GM18519 (cell line): ENCODE results near the gene CEP120.

ENCODE experiments used
- ATAC-seq: cut with Tn5 transposase; IDR thresholded peaks from one replicate; pipeline ENCODE4 v1.9.1; 2021; ENCODE audit warnings: mild to moderate bottlenecking, moderate library complexity; ENCODE audit not compliant: unreplicated experiment, low FRiP score

Gene CEP120

DNA sequence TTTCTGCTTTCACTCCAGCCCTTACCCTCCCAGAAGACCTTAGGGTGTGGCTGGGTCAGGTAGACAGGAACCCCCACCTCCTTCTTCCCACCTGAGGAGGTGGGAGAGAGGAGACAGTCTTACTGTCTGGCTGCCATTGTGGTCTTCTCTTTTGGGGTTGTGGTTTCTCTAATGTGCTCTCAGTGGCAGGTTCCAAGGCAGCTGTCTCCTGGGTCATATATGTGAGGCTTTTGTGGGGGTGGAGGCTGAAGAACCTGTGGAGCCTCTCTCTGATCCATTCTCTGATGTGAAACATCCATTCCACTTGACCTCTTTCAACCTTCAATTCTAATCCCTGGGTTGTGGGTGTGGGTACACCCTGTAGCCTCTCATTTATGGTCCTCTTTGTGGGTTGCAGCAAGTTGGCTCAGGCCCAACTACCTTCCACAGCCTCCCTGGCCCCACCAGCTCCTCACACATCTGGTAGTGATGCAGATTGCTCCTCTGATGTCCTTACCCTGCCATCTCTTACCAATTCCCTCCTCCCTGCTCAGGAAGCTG lies 118.4 kb downstream of the CEP120 start:
- ATAC-seq: no peak

DNA sequence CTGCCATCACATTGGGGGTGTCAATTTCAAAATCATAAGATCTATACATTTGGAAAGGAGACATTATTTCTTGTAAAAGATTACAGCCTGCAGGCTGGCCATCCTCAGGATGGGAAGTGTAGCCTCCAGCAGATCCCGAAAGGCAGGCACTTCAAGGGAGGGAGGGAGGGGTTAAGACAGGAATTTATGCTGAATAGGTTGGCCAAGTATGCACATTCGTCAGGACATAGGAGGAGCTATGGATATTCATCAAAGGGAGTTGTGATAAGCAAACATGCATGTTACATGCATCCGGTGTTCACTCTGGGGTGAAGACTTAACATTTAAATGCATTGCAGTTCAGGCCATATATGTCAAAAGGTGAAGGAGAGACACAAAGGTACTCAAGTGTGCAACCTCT lies 119.4 kb downstream of the CEP120 start:
- no peak for ATAC-seq

DNA sequence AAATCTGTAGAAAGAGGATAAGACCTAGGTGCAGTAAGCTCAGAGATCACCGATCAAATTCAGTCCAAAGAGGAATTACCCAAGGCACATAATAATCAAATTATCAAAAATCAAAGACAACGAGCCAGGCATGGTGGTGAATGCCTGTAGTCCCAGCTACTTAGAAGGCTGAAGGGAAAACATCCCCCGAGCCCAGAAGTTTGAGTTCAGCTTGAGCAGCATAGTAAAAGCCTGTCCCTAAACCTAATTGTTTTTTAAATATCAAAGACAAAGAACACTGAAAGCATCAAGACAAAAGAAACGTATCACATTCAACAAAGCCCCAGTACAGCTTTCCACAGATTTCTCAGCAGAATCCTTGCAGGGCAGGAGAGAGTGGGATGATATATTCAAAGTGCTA lies 122.9 kb downstream of the CEP120 start:
- ATAC-seq: no peak

DNA sequence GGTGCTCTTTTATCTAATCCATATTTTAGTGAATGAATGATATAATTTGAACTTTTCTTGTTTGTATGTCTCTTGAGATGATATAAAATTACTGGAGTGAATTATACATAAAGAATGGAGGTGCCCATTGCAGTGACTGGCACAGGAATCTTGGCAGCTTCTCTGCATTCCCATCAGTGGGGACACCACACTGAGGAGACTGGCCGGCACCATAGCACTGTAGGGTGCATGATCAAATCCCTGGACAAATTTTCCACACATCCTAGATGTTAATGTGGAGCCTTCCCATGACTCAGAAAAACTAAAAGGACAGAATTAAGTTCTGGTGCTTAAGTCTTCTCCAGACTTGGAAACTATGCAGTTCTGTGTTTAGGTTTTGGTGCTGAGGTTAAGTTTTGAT lies 124.1 kb downstream of the CEP120 start:
- no peak for ATAC-seq

DNA sequence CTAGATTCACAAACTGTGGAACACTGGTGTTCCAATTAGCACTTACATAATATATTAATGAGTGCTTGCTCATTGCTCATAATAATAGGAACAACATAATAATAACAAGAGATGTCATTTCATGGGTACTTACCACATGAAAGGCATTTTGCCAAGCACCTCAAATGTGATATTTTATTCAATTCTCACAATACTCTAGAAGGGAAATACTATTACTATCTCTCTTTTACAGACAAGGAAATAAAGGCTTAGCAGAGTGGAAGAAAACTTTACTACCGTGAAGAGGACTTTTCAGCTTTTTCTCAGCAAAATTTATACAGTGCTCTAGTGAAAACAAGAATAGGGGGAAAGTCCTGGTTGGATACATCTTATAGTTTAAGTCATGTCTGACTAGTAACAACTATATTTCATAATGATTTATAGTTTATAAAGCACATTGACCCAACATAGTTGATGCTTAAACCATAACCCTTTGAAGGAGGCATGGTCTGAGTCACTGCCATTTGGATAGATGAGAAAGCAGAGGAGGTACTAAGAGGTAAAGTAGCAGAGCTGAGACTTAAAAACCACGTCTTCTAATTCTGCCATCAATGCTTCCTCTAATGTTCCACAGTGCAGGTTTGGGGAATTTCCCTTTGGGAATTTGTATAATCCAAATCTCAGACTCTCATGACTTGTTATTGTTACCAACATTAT lies 124.7 kb downstream of the CEP120 start:
- ATAC-seq: no peak

DNA sequence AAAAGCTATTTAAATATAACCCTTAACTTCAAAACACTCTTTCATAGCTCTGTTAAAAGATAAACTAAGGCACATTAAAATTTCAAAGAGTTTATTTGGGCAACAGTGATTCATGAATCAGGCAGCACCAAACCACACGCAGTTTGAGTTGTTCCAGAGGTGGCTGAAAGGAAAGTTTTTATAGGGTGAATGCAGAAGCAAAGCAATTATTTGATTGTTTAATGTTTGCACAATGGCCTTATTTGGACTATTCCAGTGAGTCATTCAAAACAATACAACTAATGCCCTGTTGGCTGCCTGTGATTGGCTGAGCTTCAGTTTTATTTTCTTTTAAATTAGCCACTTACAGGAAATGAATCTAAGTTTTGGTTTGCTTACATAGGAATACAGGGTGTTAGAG lies 125.3 kb downstream of the CEP120 start:
- ATAC-seq: no peak

DNA sequence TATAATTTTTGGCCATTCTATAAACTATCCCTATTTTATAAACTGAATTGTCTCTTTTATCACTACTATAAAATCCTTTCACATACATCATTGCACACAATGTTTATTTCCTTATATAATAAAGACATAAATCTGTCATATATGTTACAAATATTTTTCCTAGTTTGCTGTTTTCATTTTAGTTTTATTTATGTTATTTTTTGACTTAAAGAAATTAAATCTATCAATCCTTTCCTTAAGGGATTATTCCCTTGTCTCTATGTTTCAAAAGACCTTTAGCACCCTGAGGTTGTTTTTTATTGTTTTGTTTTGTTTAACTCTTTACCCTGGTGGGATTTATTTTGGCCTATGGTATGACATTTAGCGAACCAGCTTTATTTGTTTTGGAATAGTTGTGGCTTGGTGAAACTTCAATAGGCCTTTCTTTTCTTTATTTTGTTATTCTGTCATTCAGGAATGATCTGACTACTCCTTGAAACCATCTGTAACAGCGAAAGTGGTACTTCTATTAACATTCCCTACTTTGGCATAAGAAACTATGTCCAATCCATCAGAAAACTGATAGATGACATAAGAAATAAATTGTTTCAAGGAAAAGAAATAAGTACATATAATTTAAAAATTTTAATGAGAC lies 125.9 kb downstream of the CEP120 start:
- no peak for ATAC-seq
